Dermis microvascular lymphatic vessel endothelial cell (primary cell): ENCODE measurements around the gene ARHGAP23. TPM values are rescaled to one million over a fixed set of nuclear protein-coding genes. Genes with fewer than 3 reads are reported as not detected.
"Not testable (repeated sequence)": the region's sequence is repeated elsewhere in the genome, so short reads cannot be mapped to it uniquely, and the experiment has no call there.

Experiments
- DNase-seq, 2 donors: peaks; one replicate each; pipeline versions ENCODE4 v3.0.0 to v3.0.0-alpha.2; 2010; ENCODE audit warnings: low read depth in 2 of 2
- total RNA-seq: library from RNA; depleted of rRNA; stranded (reverse); fragments of >200 nt; gene quantifications from 2 replicates; pipeline ENCODE4 v1.2.1, GENCODE V29; 2014

ARHGAP23 gene
- total RNA-seq, 1 donor from 2014 or later: 28.2 TPM

DNA sequence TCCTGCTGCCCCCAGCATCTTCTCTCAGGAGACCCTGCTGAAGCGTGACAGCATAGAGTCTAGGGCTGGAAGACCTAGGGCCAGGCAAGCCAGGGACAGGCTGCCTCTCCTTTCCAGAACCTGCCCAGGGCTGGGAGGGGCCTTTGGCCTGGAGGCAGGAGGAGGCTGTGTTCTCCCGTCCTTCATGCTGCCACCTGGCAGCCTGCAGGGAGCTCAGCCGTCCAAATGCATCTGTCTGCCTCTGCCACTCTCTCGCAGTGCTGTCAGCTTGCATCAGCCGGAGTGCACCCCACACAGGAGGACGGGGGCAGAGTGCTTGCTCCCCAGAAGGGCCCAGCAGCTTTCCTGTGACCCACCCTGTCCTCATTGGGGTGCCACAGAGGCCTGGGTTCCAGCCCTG lies 31.3 kb downstream of the ARHGAP23 start:
- no peak for DNase-seq

- DNase-seq: no peak
Observed at GRCh38 chr17:38460082-38460715, 31.9 kb downstream of the ARHGAP23 start.

DNA sequence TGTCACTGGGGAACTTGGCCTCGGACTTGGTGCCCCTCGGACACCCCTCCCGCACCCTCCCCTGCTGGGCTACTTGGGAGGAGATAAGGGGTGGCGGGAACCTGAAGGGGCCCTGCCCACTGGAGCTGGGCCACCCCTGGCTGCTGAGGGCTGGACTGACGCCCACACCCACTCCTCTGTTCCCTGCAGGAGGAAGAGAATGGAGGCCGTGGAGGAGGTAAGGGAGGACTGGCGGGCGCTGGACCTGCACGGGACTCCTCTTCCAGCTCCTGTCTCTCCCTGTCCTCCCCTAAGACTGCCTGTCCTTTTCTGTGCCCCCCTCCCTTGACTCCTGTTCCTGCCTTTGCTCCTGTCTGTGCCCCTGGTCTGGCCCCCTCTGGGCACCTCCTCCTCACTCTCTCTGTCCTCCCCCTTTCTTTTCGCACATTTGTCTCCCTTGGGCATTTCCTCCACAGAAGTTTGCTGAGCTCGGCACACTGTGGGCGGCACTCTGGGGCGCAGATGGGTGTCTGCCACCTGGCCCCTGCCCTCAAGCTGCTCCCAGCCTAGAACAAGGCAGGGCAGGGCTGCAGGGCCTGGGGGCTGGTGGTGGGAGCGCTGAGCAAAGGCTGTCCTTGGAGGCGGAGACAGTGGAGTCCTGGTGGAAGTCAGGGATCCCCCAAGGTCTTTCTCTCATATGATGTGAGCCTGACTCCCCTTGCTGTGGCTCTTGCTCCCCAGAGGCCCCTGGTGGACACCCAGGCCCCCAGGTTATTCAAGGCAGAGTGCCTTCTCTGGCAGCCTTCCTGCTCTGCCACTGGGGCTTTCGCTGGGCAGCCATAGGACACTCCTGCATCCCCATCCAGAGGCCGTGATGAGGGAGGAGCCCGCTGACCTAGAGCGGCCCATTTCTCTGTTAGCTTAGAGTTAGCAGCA lies 32.7 kb downstream of the ARHGAP23 start:
- no peak for DNase-seq

DNA sequence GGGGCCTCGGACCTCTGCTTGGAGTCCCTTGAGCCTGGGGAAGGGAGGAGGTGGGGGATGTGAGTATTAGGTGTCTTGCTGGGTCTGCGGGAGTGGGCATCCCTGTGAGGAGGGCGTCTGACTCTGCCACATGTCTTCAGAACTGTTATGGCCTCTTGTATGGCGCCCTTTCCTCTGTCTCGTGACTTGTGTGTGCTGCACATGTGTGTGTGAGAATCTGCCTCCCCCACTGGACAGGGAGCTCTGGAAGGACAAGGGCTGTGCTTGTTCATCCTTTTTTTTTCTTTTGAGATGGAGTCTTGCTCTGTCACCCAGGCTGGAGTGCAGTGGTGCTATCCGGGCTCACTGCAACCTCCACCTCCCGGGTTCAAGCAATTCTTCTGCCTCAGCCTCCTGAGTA lies 33.4 kb downstream of the ARHGAP23 start:
- DNase-seq: no peak

DNA sequence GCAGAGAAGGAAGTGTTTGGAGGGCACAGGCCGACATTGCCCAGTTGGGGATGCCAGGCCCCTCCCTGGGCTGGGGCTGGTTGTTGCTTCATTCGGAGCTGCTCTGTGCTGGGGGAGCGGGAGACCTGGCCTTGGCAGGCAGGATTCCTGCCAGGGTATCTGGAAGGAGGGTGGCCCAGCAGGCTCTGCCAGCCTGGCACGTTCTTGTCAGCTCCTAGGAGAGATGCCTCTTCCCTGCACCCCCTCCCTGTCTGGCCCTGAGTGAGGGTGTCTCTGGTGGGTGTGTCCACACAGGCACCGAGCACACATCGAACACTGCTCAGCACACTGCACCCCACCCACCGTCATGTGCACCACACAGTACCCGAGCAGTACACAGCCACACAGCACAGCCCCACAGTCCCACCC lies 35.2 kb downstream of the ARHGAP23 start:
- DNase-seq: no peak

GRCh38 chr17:38464251-38464722 lies 36.0 kb downstream of the ARHGAP23 start:
- peak in 1 of 2 donors; percentile 22 for DNase-seq

DNA sequence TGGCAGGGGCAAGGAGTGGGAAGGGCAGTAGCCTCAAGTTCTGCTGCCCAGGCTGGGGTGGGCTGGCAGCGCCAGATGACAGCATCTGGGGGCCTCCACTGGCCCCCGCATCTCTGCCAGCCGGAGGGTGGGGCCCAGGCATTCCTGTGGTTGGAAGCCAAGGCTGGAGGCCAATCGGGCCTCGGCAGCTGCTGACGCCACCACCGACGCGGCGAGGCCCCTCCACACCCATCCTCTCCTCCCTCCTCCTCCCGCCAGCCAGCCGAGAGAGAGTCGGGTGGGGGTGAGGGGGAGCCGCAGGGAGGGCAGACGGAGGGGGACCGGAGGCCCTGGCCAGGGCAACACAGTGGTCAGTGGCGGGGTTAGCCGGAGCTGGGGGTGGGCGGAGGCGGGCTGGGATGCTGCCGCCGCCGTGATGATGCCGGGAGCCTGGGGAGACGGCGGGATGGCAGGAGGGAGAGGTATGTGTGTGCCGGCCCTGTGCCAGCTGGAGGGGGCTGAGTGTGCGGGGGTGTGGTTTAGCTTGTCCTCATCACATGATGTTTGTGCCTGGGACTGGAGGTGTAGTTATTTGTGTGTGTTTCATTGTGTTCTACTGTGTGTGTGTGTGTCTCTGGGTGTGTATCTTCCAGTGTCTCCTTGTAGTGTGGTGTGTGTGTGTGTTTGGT lies 36.6 kb downstream of the ARHGAP23 start:
- peak; percentile 65 to 89 for DNase-seq

GRCh38 chr17:38465391-38466345 lies 37.4 kb downstream of the ARHGAP23 start:
- peak in 1 of 2 donors; percentile 13 for DNase-seq

- no peak for DNase-seq
Observed at GRCh38 chr17:38466346-38467315, 38.4 kb downstream of the ARHGAP23 start.

DNA sequence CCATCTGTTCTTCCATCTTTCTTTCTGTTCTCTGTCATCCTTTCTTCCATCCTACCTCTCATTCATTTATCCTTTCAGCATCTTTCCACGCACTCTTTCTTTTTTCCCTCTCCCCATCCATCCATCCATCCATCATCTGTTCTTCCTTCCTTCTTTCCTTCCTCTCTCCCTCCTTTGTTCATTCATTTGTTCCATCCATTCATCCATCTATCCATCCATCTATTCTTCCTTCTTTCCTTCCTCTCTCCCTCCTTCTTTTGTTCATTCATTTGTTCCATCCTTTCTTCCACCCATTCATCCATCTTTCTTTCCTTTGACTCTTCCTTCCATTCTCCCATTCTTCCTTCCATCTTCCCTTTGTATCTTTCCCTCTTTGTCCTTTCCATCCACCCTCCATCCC lies 39.2 kb downstream of the ARHGAP23 start:
- DNase-seq: no peak

- DNase-seq: peak in 1 of 2 donors; percentile 54
Observed at GRCh38 chr17:38469875-38470274, 41.6 kb downstream of the ARHGAP23 start.

GRCh38 chr17:38471253-38471652 lies 43.0 kb downstream of the ARHGAP23 start:
- peak in 1 of 2 donors; percentile 86 for DNase-seq

GRCh38 chr17:38474666-38475065 lies 46.4 kb downstream of the ARHGAP23 start:
- peak in 1 of 2 donors; percentile 58 for DNase-seq

- no peak for DNase-seq
Observed at GRCh38 chr17:38476549-38476948, 48.3 kb downstream of the ARHGAP23 start.

GRCh38 chr17:38477417-38477816 lies 49.2 kb downstream of the ARHGAP23 start:
- DNase-seq: not testable (repeated sequence)

- DNase-seq: not testable (repeated sequence)
Observed at GRCh38 chr17:38477951-38478350, 49.7 kb downstream of the ARHGAP23 start.

- not testable (repeated sequence) for DNase-seq
Observed at GRCh38 chr17:38478667-38479066, 50.4 kb downstream of the ARHGAP23 start.

- DNase-seq: not testable (repeated sequence)
Observed at GRCh38 chr17:38482039-38482699, 53.9 kb downstream of the ARHGAP23 start.

DNA sequence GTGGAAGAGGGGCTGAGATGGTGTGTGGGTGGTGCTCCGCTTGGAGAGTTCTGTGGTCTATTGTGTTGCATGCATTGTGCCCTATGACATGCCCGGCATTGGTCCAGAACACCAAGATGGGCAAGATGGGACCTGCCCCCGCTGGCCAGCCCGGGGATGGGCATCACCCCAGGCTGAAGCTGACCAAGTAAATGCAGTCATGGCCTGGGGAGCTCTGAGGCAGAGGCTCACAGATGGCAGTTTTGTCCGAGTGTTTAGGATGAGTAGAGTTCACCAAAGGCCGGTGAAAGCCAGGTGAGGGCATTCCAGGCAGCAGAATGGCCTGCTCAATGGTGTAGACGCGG lies 54.4 kb downstream of the ARHGAP23 start:
- DNase-seq: not testable (repeated sequence)
